K562 (cell line): Measurements from ENCODE around the gene ARMS2. TPM values are rescaled to one million over a fixed set of nuclear protein-coding genes. Genes with fewer than 3 reads are reported as not detected.

Experiments used
- ATAC-seq: fragments of 200-7000 bp; cut with Tn5 transposase; 3 replicates; pipeline ENCODE4 v1.9.1; 2020; ENCODE audit warnings: moderate library complexity
- BruUV-seq: library from RNA; stranded (reverse); fragments of 400-500 nt; replicated peaks from 2 replicates; lab custom pipeline; 2021; lab: Mats Ljungman, UMichigan
- CTCF ChIA-PET: fragments of 300-600 bp; formaldehyde crosslinking; extraction: SDS; loops from one replicate; lab custom pipeline; 2021; ENCODE audit warnings: low intra/inter-chr PET ratio; lab: Yijun Ruan, JAX
- POLR2A ChIA-PET: fragments of 300-600, 350-650 bp; sonication (Branson Sonifier 250); formaldehyde crosslinking; extraction: SDS; loops from one replicate; lab custom pipeline; 2021; ENCODE audit warnings: antibody characterized with exemption, inconsistent platforms; lab: Yijun Ruan, JAX
- DNase-seq, 4 experiments: peaks; one replicate each; pipeline versions ENCODE4 v3.0.0 to v3.0.0-alpha.2; 2011 to 2018; ENCODE audit warnings: low spot score in 3 of 4, mixed read lengths in 3 of 4; ENCODE audit errors: extremely low read depth in 1 of 4
- FAIRE-seq: peaks from 2 replicates; lab custom pipeline; 2011; peaks lifted over from hg19 to GRCh38; lab: Jason Lieb, UNC
- H2AFZ ChIP-seq: 2 replicates; pipeline ENCODE4 v1.6.0; 2011; ENCODE audit warnings: low read depth, low read length, control low read depth, inconsistent platforms
- H3K27ac ChIP-seq: fragments of 200-600 bp; 3 replicates; pipeline ENCODE4 v1.8.0; 2011; ENCODE audit warnings: low read depth, mild to moderate bottlenecking, control low read depth, inconsistent platforms, low read length, moderate library complexity, mixed read lengths; ENCODE audit errors: extremely low read depth
- H3K27me3 ChIP-seq, 2 experiments: fragments of 300-600 bp in 1 of 2; 2 replicates in 1 of 2; 3 replicates in 1 of 2; pipeline versions ENCODE4 v1.6.0 to v1.8.0; 2011; ENCODE audit warnings: inconsistent platforms in 2 of 2, low read length in 2 of 2, mild to moderate bottlenecking in 1 of 2, mixed read lengths in 1 of 2, moderate library complexity in 1 of 2; ENCODE audit not compliant: control insufficient read depth in 2 of 2, insufficient read depth in 2 of 2
- H3K36me3 ChIP-seq: fragments of 300-600 bp; 3 replicates; pipeline ENCODE4 v1.8.0; 2011; ENCODE audit warnings: mild to moderate bottlenecking, low read length, inconsistent platforms; ENCODE audit not compliant: control insufficient read depth, insufficient read depth
- H3K4me1 ChIP-seq, 2 experiments: fragments of 200-600 bp in 1 of 2; replicated peaks in 1 of 2; 2 replicates in 1 of 2; 3 replicates in 1 of 2; pipeline versions ENCODE4 v1.5.1 to v1.8.0; 2011; ENCODE audit warnings: inconsistent platforms in 2 of 2, low read length in 2 of 2, mild to moderate bottlenecking in 1 of 2, mixed read lengths in 1 of 2, moderate library complexity in 1 of 2; ENCODE audit not compliant: control insufficient read depth in 2 of 2, insufficient read depth in 2 of 2
- H3K4me2 ChIP-seq: 2 replicates; pipeline ENCODE4 v1.6.1; 2011; ENCODE audit warnings: low read length, control low read depth, inconsistent platforms, mixed read lengths; ENCODE audit not compliant: insufficient read depth
- H3K4me3 ChIP-seq: fragments of 200-600 bp; sonication (generic), shearing (Covaris generic); 2 replicates; pipeline ENCODE4 v1.5.1; 2016; ENCODE audit warnings: control low read depth, inconsistent platforms
- H3K79me2 ChIP-seq: fragments of 200-600 bp; 3 replicates; pipeline ENCODE4 v1.8.0; 2011; ENCODE audit warnings: low read length, inconsistent platforms; ENCODE audit not compliant: control insufficient read depth, insufficient read depth
- H3K9ac ChIP-seq, 2 experiments: 2 replicates each; pipeline versions ENCODE4 v1.6.0 to v1.6.1; 2011; ENCODE audit warnings: low read depth in 2 of 2, low read length in 2 of 2, control low read depth in 1 of 2, inconsistent platforms in 1 of 2, mild to moderate bottlenecking in 1 of 2, mixed read lengths in 1 of 2; ENCODE audit not compliant: insufficient read depth in 1 of 2
- H3K9me1 ChIP-seq: one replicate; pipeline ENCODE4 v1.6.0; 2011; ENCODE audit warnings: inconsistent platforms, mild to moderate bottlenecking, low read length, moderate library complexity; ENCODE audit not compliant: control insufficient read depth, insufficient read depth
- H3K9me3 ChIP-seq: replicated peaks from 2 replicates; pipeline ENCODE4 v1.5.1; 2011; ENCODE audit warnings: low read depth, low read length, inconsistent platforms; ENCODE audit not compliant: control insufficient read depth, insufficient read depth
- H4K20me1 ChIP-seq: replicated peaks from 2 replicates; pipeline ENCODE4 v1.6.1; 2011; ENCODE audit warnings: low read length, inconsistent platforms, mixed read lengths; ENCODE audit not compliant: control insufficient read depth, insufficient read depth
- PHB2 ChIP-seq: fragments of 450-650 bp; IDR thresholded peaks from 2 replicates; pipeline ENCODE4 v1.6.1; 2017; ENCODE audit warnings: low read depth
- PPARD ChIP-seq: fragments of 250-450 bp; sonication (Bioruptor Pico); IDR thresholded peaks from 2 replicates; pipeline ENCODE4 v1.8.0; 2022; ENCODE audit warnings: inconsistent platforms, mild to moderate bottlenecking, moderate library complexity
- ZNF3 ChIP-seq: fragments of 250-450 bp; sonication (Bioruptor Pico); IDR thresholded peaks from 2 replicates; pipeline ENCODE4 v1.5.0; 2021; ENCODE audit warnings: mild to moderate bottlenecking, moderate library complexity
- ZNF561 ChIP-seq: fragments of 450-650 bp; formaldehyde crosslinking; conservative IDR thresholded peaks from 2 replicates; pipeline ENCODE4 v1.4.0; 2020; ENCODE audit warnings: mild to moderate bottlenecking, moderate library complexity
- ZNF668 ChIP-seq: fragments of 250-450 bp; sonication (Bioruptor Pico); IDR thresholded peaks from 2 replicates; pipeline ENCODE4 v1.8.0; 2022; ENCODE audit warnings: mild to moderate bottlenecking, inconsistent platforms
- ZNF77 ChIP-seq: fragments of 250-450 bp; sonication (Bioruptor Pico); IDR thresholded peaks from 2 replicates; pipeline ENCODE4 v1.5.0; 2020
- WGBS: fragments of 100-300 bp; shearing (Covaris generic); methylation state at CpG from one replicate; pipeline ENCODE4 v1.1.6; 2016; ENCODE audit warnings: low coverage, mixed read lengths; ENCODE audit not compliant: insufficient coverage; ENCODE audit errors: missing lambda C conversion rate; 5-methylcytosine and 5-hydroxymethylcytosine counted together
- in situ Hi-C: fragments of 300-500 bp; cut with MboI; formaldehyde crosslinking; loops from 4 replicates; pipeline ENCODE4 v1.15.0; 2018; ENCODE audit warnings: inconsistent platforms, mixed read lengths
- intact Hi-C: fragments of 100-400 bp; cut with micrococcal nuclease; formaldehyde crosslinking; loops from 2 replicates; pipeline ENCODE4 v1.14.2; 2022
- polyA plus RNA-seq, 8 experiments: library from polyadenylated mRNA; depleted of rRNA in 4 of 8; stranded (reverse) in 5 of 8; unstranded in 3 of 8; fragments of >200 nt; fragmentation: Nextera tagmentation in 2 of 8; fragmentation: Illumina TruSeq in 1 of 8; extraction: Ambion mirVana in 2 of 8; extraction: Trizol in 1 of 8; gene quantifications; 2 replicates each; pipeline versions ENCODE4 v1.2.1 to v1.2.3, GENCODE V29; 2011 to 2014; ENCODE audit warnings: inconsistent platforms in 1 of 8, missing spikeins in 1 of 8
- total RNA-seq, 7 experiments: library from RNA; depleted of rRNA in 6 of 7; stranded (reverse); fragments of >200 nt in 6 of 7; fragmentation: Illumina TruSeq in 2 of 7; extraction: Trizol in 2 of 7; gene quantifications; 2 replicates each; pipeline versions ENCODE4 v1.2.1 to v1.2.3, GENCODE V29; 2011 to 2021; ENCODE audit warnings: low replicate concordance in 1 of 7
- TF ChIP-seq, protein P1 (sequence below): fragments of 450-650 bp; formaldehyde crosslinking; IDR thresholded peaks from 2 replicates; pipeline ENCODE4 v1.4.0; 2022; ENCODE audit warnings: mild to moderate bottlenecking, moderate library complexity

The ARMS2 gene
- total and polyA plus RNA-seq, 9 of the 15 experiments (the other 6 are each of a cell fraction or from before 2014, with no cell fraction given) = not detected

DNA sequence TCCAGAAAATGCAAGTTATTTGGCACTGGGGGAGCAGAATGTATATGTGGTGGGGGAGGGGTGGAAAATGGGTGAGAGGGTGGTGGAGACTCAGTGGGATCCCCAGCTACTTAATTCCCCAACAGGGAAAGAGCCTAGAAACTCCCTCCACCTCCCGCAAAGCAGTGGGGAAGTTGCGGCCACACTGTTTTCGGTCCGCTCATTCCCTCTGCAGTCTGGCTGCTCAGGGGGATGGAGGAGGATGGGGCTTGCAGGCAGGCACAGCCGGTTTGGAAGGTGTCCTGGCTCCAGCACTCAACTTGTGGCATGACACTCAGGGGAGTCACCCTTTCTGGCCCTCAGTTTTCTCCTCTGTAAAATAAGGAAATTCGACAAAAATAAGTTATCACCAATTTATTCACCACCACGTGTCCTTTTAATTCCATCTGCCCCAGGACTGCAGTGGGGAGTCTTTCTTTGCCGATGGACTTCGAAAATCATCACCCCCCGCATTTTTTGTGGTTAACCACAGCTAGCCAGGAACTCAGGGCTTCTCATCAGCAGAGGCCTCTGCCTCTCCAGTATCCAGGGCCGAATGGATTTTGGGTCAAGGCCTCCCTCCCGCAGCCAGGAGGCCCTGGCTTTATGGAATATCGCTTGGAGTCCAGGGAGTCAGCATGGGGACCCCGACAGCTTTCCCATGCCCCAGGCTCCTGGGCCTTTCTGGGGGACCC is 5.3 kb downstream of the ARMS2 start:
- CTCF ChIA-PET = no interaction called here
- TF ChIP-seq ZNF668 (no peak), PPARD (CRISPR knock-in tag) (no peak), ZNF77 (CRISPR knock-in tag) (no peak), ZNF561 (CRISPR knock-in tag) (no peak), PHB2 (no peak)
- TF ChIP-seq, all 486 proteins: peak for 0

DNA sequence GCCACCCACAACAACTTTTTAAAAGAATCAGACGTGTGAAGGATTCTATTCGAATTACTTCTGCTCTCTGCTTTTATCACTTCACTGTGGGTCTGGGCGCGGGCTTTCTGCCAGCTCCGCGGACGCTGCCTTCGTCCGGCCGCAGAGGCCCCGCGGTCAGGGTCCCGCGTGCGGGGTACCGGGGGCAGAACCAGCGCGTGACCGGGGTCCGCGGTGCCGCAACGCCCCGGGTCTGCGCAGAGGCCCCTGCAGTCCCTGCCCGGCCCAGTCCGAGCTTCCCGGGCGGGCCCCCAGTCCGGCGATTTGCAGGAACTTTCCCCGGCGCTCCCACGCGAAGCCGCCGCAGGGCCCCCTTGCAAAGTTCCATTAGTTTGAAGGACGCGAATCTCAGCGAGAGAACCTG is 6.4 kb downstream of the ARMS2 start:
- no peaks in the 10 kb centered on the region for H4K20me1 ChIP-seq
- H3K27ac ChIP-seq = no peak overlapping the region
- intact Hi-C loops (no loop called here), in situ Hi-C loops (no loop called here)
- FAIRE-seq (no peak), ATAC-seq (no peak), DNase-seq (no peak)
- CTCF ChIA-PET = no interaction called here
- no peak overlapping the region for H2AFZ ChIP-seq
- no peak overlapping the region for H3K9ac ChIP-seq
- no peak overlapping the region for H3K4me3 ChIP-seq
- peaks cover 0 to 42% of the 10 kb centered on the region in 2 experiments; a peak in 3 of 5 replicates for H3K27me3 ChIP-seq
- H3K4me2 ChIP-seq = no peak overlapping the region
- POLR2A ChIA-PET = no interaction called here
- H3K4me1 ChIP-seq = no peaks in the 10 kb centered on the region
- BruUV-seq = no TSS peak
- 9% methylated on average over 13 of the region's 40 CpGs for WGBS
- no peaks in the 10 kb centered on the region for H3K9me3 ChIP-seq
- H3K9me1 ChIP-seq = no peaks in the 10 kb centered on the region
- no peaks in the 10 kb centered on the region for H3K36me3 ChIP-seq
- no peaks in the 10 kb centered on the region for H3K79me2 ChIP-seq
- no peak for TF ChIP-seq ZNF3 (CRISPR knock-in tag)
- TF ChIP-seq, protein P1, sequence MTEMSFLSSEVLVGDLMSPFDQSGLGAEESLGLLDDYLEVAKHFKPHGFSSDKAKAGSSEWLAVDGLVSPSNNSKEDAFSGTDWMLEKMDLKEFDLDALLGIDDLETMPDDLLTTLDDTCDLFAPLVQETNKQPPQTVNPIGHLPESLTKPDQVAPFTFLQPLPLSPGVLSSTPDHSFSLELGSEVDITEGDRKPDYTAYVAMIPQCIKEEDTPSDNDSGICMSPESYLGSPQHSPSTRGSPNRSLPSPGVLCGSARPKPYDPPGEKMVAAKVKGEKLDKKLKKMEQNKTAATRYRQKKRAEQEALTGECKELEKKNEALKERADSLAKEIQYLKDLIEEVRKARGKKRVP = no peak

More for the DNA sequence above, 5.3 kb downstream of the ARMS2 start:
- in situ Hi-C loops = no loop called here
- intact Hi-C loops = no loop called here
- ATAC-seq (no peak), FAIRE-seq (no peak), DNase-seq (no peak)
- Histone ChIP-seq H3K9me3 (no peaks in the 10 kb centered on the region), H3K4me3 (no peak overlapping the region), H3K4me1 (no peaks in the 10 kb centered on the region), H2AFZ (no peak overlapping the region), H3K36me3 (no peaks in the 10 kb centered on the region), H4K20me1 (no peaks in the 10 kb centered on the region), H3K9ac (no peak overlapping the region), H3K27me3 (peaks cover 0 to 36% of the 10 kb centered on the region in 2 experiments; a peak in 3 of 5 replicates), H3K27ac (no peak overlapping the region), H3K9me1 (no peaks in the 10 kb centered on the region), H3K79me2 (no peaks in the 10 kb centered on the region), H3K4me2 (no peak overlapping the region)
- WGBS = 3% methylated on average over 8 of the region's 14 CpGs
- BruUV-seq = no TSS peak
- POLR2A ChIA-PET = interaction anchor here (0.6 kb wide), 1 partner anchor 425 kb away, joined by 4 read pairs; no protein-coding TSS in a partner anchor
